ENCODE results near the gene NBEA.

DNA sequence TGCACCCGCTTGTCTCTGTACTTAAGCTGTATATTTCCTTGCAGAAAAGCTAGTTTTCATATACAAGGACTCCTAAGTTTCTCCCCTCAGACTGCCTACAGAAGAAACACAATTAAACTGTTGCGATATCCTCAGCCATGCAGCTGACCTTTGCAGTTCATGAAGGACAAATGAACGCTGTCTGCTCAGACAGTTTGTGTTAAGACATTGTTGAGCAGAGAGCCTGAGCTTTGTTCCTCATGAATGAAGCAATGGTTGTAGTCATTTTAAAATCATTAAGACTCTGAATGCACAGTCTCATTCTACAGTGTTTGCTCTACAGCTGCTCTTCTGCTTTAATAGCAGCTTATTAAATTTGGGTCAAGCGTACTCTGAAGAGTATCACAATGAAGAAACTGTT is 557.6 kb downstream of the NBEA start:
- TF ChIP-seq, protein P1, sequence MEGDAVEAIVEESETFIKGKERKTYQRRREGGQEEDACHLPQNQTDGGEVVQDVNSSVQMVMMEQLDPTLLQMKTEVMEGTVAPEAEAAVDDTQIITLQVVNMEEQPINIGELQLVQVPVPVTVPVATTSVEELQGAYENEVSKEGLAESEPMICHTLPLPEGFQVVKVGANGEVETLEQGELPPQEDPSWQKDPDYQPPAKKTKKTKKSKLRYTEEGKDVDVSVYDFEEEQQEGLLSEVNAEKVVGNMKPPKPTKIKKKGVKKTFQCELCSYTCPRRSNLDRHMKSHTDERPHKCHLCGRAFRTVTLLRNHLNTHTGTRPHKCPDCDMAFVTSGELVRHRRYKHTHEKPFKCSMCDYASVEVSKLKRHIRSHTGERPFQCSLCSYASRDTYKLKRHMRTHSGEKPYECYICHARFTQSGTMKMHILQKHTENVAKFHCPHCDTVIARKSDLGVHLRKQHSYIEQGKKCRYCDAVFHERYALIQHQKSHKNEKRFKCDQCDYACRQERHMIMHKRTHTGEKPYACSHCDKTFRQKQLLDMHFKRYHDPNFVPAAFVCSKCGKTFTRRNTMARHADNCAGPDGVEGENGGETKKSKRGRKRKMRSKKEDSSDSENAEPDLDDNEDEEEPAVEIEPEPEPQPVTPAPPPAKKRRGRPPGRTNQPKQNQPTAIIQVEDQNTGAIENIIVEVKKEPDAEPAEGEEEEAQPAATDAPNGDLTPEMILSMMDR (conservative IDR thresholded peaks at IDR 0.05): no peak
- no peak for TF ChIP-seq ZFX (IDR thresholded peaks at IDR 0.05)
